ENCODE measurements around the gene DENND6B. TPM values are rescaled to one million over a fixed set of nuclear protein-coding genes. Genes with fewer than 3 reads are reported as not detected.

Gene DENND6B
- total and polyA plus RNA-seq, 2 of the 13 experiments (the other 11 are each of a cell fraction or from before 2014, with no cell fraction given) = 0.95 to 3.8 TPM

- TF ChIP-seq ETS1 (CRISPR knock-in tag; IDR thresholded peaks at IDR 0.05) = no peak
- TF ChIP-seq MLX (CRISPR knock-in tag; IDR thresholded peaks at IDR 0.05) = no peak
- no peak for TF ChIP-seq KLF15 (CRISPR knock-in tag; IDR thresholded peaks at IDR 0.05; ENCODE audit: borderline replicate concordance)
- TF ChIP-seq HHEX (CRISPR knock-in tag; IDR thresholded peaks at IDR 0.05) = no peak
- TF ChIP-seq TCF7 (IDR thresholded peaks at IDR 0.05; ENCODE audit: low read depth) = no peak
- TF ChIP-seq TBX3 (IDR thresholded peaks at IDR 0.05; ENCODE audit: borderline replicate concordance) = no peak
- no peak for TF ChIP-seq PBX2 (CRISPR knock-in tag; IDR thresholded peaks at IDR 0.05)
- TF ChIP-seq ZNF10 (CRISPR knock-in tag; IDR thresholded peaks at IDR 0.05; ENCODE audit: borderline replicate concordance, low read depth) = no peak
- peak; percentile 25; the same call in 1 of the 2 replicates for TF ChIP-seq ZMYM4 (CRISPR knock-in tag; IDR thresholded peaks at IDR 0.05)
- TF ChIP-seq SMYD3 (CRISPR knock-in tag; IDR thresholded peaks at IDR 0.05) = no peak
- no peak for TF ChIP-seq ZNF883 (CRISPR knock-in tag; IDR thresholded peaks at IDR 0.05; ENCODE audit: not compliant biosample characterization)
- TF ChIP-seq KAT2B (IDR thresholded peaks at IDR 0.05; ENCODE audit: borderline replicate concordance, low read depth, low read length) = no peak
- no peak for TF ChIP-seq ZNF343 (CRISPR knock-in tag; IDR thresholded peaks at IDR 0.05)
- TF ChIP-seq ZNF280D (CRISPR knock-in tag; IDR thresholded peaks at IDR 0.05) = no peak
- 0 out of 2 replicates have a peak, but pooled peaks have one; percentile 58 for TF ChIP-seq CSRNP1 (CRISPR knock-in tag; IDR thresholded peaks at IDR 0.05)
- no peak for TF ChIP-seq ZNF513 (CRISPR knock-in tag; conservative IDR thresholded peaks at IDR 0.05)
- TF ChIP-seq ZNF34 (CRISPR knock-in tag; IDR thresholded peaks at IDR 0.05; ENCODE audit: borderline replicate concordance) = no peak
- no peak for TF ChIP-seq DPF2 (CRISPR knock-in tag; IDR thresholded peaks at IDR 0.05; ENCODE audit: borderline replicate concordance, low read depth)
Observed at GRCh38 chr22:50260801-50261614, 65.8 kb downstream of the DENND6B start (continued).

All from HepG2 (cell line).